ENCODE results near the gene C1QC. TPM values are rescaled to one million over a fixed set of nuclear protein-coding genes. Genes with fewer than 3 reads are reported as not detected.
A peak's percentile ranks its signal among the peaks of the same experiment; 100 is the strongest.

Gene C1QC
- total RNA-seq, 3 donors from 2014 or later: 44.3 to 200 (median 189) TPM

DNA sequence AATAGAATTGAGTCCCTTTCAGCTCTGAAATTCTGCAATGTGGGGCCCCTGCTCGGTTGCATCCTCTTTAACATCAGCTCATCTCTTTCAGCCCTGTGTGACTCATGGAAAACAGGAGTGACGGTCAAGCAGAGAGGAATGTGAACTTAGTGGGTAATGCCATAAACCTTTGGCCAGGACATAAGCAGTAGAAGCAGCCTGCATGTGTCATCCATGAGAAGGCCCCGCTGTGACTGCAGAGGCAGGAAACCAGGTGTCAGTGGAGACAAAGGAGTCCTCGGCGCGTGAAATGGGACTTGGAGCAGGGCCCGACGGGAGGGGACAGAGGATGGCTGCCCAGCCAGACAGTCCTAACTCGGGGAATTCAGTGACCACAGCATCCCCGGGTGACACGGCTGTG is 46.1 kb downstream of the C1QC start:
- DNase-seq (no peak), ATAC-seq (peak; percentile 94)
- Histone ChIP-seq H3K4me1 (ENCODE audit: low read depth) (no peaks in the 10 kb centered on the region), H3K36me3 (ENCODE audit: low read depth) (no peaks in the 10 kb centered on the region), H3K4me3 (no peak overlapping the region), H3K9me3 (no peaks in the 10 kb centered on the region)
- TF ChIP-seq, protein P1, sequence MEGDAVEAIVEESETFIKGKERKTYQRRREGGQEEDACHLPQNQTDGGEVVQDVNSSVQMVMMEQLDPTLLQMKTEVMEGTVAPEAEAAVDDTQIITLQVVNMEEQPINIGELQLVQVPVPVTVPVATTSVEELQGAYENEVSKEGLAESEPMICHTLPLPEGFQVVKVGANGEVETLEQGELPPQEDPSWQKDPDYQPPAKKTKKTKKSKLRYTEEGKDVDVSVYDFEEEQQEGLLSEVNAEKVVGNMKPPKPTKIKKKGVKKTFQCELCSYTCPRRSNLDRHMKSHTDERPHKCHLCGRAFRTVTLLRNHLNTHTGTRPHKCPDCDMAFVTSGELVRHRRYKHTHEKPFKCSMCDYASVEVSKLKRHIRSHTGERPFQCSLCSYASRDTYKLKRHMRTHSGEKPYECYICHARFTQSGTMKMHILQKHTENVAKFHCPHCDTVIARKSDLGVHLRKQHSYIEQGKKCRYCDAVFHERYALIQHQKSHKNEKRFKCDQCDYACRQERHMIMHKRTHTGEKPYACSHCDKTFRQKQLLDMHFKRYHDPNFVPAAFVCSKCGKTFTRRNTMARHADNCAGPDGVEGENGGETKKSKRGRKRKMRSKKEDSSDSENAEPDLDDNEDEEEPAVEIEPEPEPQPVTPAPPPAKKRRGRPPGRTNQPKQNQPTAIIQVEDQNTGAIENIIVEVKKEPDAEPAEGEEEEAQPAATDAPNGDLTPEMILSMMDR (IDR thresholded peaks at IDR 0.05): no peak
- intact Hi-C loops (cut with DNase I, micrococcal nuclease): no loop called here

DNA sequence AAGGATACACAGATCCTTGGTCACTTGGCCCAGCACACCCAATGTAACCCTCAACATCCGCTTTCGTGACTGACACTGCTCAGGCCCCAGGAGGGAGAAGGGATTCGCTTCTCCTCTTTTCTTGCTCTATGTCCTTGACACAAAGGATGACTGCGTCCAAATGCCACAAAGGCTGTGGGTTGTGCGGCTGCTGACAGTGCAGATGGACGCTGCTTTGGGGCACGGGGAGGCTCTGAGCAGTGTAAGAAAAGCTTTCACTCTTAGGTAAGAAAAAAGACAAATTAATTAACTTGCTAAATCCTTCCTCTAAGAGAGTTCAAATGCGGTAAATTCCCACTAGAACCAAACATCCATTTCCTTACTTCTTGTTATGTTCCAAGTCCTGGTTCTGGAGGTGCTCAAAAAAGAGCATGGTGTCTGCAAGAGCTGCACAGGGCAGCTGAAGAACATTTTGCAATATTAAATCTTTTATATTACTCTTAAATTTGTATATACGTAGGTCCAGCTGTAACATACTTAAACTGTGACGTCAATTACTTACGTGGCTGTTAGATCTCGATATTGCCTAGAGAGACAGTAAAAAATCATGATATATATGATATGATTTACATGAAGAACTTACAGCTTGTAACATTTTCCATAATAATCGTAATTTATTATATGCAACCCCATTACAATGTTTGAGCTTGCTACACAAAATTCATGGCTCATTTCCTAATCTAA is 47.8 kb downstream of the C1QC start:
- no peak for ATAC-seq
- no peaks in the 10 kb centered on the region for H3K4me1 ChIP-seq (ENCODE audit: low read depth)
- no peak overlapping the region for H3K4me3 ChIP-seq
- intact Hi-C loops (cut with DNase I, micrococcal nuclease): no loop called here
- TF ChIP-seq, protein P1 (IDR thresholded peaks at IDR 0.05): no peak
- H3K9me3 ChIP-seq: no peaks in the 10 kb centered on the region
- H3K36me3 ChIP-seq (ENCODE audit: low read depth): no peaks in the 10 kb centered on the region
- DNase-seq: no peak

DNA sequence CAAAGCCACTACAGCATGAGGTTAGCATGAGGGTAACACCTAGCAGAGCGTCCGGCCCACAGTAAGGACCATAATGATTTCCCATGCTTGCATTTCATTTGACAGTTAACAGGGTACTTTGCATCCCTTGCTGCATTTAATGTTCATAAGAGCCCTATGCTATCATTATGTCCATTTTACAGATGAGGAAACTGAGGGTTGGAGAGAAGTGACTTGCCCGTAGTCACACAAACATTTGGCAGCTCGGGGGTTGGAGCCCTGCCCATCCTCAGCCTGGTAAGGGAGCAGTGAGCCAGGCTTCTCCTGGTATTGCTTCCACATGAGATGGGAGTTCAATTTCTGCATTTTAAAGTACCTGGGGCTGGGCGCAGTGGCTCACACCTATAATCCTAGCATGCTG is 50.7 kb downstream of the C1QC start:
- DNase-seq: peak in 1 of 3 donors; percentile 10
- H3K4me3 ChIP-seq: no peak overlapping the region
- intact Hi-C loops (cut with DNase I, micrococcal nuclease): no loop called here
- H3K9me3 ChIP-seq: no peaks in the 10 kb centered on the region
- H3K4me1 ChIP-seq (ENCODE audit: low read depth): no peaks in the 10 kb centered on the region
- H3K36me3 ChIP-seq (ENCODE audit: low read depth): no peaks in the 10 kb centered on the region
- TF ChIP-seq, protein P1 (IDR thresholded peaks at IDR 0.05): no peak
- ATAC-seq: no peak

DNA sequence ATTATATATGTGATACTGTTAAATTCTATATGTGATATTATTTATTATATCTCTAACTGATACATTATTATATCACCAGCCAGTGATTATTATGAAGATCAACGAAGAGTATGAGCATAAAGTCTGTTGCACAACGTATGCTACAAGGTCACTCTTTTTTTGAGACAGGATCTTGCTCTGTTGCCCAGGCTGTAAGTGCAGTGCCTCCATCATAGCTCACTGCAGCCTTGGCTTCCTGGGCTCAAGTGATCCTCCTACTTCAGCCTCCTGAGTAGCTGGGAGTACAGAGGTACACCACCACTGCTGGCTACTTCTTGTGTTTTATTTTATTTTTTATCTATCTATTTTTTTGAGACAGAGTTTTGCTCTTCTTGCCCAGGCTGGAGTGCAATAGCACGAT is 53.2 kb downstream of the C1QC start:
- intact Hi-C loops (cut with DNase I, micrococcal nuclease): no loop called here
- H3K36me3 ChIP-seq (ENCODE audit: low read depth): no peaks in the 10 kb centered on the region
- H3K9me3 ChIP-seq: no peaks in the 10 kb centered on the region
- ATAC-seq (no peak), DNase-seq (no peak)
- H3K4me3 ChIP-seq: no peak overlapping the region
- TF ChIP-seq, protein P1 (IDR thresholded peaks at IDR 0.05): no peak
- no peaks in the 10 kb centered on the region for H3K4me1 ChIP-seq (ENCODE audit: low read depth)

Small RNA genes within 50 kb of the gene (microRNA-seq; reads per million reads assigned to microRNA genes)
- gene MIR6127: not detected

Other genes with a start within 250 kb of the C1QC start
- gene ZBTB40, start 191.8 kb upstream of the C1QC start, total RNA-seq: 10 to 100 TPM; 14.8 to 28.0 (median 16.7) TPM
- not detected for gene EPHA8, start 80.1 kb upstream of the C1QC start, total RNA-seq
- 100 to 1,000 TPM in 2 of 3 donors, 10 to 100 TPM in 1; 30.1 to 167 (median 134) TPM for gene C1QA, start 7.0 kb upstream of the C1QC start, total RNA-seq
- gene C1QB, start 9.6 kb downstream of the C1QC start, total RNA-seq: 100 to 1,000 TPM in 2 of 3 donors, 10 to 100 TPM in 1; 36.9 to 217 (median 215) TPM
- 10 to 100 TPM; 22.7 to 76.7 (median 70.8) TPM for gene EPHB2, start 67.2 kb downstream of the C1QC start, total RNA-seq